RPMI8226 (cell line): ENCODE results near the gene HOXB4.

Source experiments
- DNase-seq: peaks from one replicate; pipeline ENCODE4 v3.0.0-alpha.2; 2015

Gene HOXB4

DNA sequence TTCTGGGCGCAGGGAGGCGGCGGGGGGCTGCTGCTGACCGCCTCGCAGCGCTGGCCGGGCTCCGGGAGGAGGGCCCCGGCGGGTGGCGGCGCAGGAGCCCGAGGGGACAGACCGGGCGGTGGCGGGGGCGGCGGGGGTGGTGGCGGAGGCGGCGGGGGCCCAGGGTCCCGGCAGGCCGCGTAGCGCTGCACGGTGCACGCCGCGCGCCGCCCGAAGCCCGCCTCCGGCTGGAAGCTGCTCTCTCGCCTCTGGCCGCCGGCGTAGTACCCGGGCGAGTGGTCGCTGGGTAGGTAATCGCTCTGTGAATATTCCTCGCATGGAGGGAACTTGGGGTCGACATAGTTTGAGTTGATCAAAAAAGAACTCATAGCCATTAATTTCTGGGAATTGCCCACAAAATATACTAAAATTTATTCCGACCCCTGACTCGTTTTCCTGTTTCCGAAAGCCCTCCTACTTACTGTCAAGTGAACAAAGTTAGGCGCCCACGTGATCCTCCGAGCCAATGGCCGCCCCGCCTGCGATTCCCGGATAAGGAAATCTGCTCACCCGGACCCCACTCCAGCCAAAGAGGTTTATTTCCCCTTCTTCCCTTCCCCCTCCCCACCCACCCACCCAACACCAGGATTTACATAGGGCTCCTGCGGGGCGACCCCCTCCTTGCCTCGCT lies at the start of gene HOXB4:
TSS of gene HOXB4 (minus strand) at position 405 of the 670 bp plus-strand sequence. CDS start at position 374, 31 bp downstream.
- peak; percentile 69 for DNase-seq

DNA sequence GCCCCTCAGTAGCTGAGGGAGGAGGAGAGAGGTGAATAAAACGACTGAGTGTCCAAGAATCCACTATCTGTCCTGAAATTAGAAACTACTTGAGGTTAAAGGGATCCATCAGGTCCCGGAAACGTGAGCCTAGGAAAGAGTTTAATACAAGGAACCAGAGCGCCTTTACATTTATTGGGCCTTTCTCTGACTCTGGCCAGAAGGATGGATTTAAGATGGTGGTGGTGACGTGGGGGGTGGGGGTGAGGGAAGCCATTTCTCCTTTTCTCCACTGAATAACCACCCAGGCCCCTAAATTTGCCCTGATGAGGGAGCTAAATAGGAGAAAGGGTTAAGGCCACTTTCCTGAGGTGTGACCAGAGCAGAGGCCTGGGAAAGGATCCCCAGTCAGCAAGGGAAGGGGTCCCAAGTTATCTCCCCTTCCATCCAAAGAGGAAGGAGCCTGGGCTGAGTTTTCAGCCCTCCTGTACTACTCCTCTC lies 49.0 kb upstream of the HOXB4 start:
- DNase-seq, result no peak

DNA sequence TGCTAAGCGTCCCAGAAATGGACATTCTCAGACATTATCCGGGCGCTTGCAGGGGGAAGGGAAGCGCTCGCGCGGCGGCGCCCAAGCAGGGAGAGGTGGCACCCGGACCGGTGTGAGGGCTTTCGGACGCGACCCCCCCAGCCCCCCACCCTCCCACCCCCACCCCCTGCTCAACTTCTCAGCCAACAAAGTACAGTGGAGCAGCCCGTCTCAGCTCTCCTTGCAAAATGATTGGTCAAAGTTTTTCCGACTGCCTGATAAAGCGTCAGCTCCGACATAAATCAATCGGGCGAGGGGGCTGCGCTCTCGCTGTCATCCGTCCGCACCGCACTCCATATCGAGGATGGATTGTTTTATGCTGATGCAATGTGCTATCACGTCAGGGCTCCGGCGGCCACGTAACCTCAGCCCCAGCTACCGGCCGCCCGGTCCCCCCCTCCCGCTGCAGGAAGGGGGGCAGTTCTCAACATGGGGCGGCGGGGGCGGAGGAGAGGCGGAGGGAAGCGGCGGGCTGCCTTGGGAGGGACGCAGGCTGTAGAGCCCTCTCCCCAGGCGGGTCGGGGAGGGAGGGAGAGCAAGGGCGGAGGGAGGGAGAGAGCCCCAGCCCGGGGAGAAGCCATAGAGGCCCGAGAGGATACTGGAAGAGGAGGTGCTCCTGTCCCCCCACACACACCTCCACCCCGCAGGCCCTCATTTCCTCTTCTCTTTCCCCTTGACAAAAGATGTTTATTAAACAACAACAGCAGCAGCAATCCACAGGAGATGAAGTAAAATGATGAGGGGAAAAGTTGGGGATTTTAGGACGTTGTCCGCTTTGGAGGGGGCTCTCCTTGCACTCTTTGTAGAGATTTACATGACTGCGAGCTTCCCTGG lies 48.3 kb upstream of the HOXB4 start, which contains the start of gene HOXB9:
TSS of gene HOXB9 (minus strand) at position 114 of the 873 bp plus-strand sequence. CDS start at position 25, 89 bp downstream.
- DNase-seq, result no peak

DNA sequence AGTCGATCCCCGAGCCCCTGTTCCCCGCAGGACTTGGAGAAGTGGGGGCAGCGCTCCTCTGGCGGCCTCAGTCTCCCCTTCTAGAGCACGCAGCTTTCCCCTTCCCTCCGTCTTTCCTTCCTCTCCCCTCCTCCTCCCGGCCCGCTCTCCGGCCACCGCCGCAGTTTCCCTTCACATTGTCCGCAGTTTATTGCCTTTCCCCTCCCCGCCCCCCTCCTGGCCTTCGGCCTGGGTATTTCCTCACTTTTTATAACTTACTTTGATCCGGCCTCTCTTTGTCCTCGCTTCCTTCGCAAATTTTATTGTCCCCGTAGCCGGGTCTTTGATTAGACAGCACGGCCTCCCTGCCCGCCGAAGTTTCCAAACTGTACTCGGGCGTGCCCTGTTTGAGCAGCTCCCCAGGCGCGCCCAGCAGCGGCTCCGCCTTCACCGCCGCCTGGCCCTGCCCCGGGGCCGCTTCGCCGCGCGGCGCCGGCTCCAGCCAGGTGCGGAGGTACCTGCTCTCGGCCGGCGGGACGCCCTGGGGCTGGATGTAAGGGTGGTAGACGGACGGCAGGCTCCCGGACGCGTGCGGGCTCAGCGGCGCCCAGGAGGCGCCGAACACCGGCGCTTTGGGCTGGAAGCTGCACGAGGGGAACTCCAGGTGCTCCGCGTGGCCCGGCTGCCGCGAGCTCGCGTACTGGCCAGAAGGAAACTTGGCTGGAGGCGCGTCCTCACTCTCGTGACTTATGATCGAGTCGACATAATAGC lies 47.5 kb upstream of the HOXB4 start:
- DNase-seq, result peak; percentile 75

DNA sequence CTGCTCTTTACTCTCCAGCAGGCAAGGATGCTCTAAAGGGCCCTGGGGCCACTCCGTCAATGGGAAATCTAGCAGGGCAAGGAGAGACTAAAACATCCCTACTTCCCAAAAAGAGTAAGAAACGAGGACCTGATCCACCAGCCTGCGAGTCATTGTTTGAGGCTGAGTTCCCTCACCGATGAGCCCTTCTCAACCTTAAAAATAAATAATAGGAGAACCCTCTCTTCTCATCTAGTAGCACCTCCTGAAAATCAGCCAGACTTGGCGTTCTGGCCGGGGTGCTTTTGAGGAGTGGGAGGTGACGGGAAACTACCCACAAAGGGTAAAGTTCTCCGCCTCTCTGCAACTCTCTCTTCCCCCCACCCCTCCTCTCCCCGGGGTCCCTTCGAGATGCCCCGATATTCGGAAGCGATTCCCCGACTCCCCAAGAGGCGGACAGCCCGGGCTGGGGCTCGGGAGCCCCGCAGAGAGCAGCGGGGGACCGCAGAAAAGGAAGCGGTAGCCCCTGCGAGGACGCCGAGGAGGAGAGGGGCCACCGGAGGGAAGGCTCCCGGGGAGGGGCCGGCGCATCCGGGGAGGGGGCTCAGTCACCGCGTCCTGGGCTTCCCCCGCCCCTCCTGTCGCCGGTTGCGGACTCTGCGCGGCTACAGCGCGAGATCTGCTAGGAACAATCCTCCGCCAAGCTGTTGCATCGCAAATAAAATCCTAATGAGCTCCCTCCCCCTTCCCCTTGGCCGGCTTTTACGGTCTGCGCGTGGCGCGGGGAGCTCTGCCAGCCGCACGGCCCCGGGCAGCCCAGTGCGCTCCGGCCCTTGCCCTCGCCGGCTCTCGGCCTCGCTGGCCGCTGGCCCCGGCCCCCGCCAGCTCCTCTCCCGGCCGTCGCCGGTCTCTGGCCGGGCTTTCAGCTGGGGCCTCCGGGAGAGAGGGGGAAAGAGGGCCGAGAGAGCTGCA lies 46.7 kb upstream of the HOXB4 start:
- DNase-seq, result peak; percentile 50

DNA sequence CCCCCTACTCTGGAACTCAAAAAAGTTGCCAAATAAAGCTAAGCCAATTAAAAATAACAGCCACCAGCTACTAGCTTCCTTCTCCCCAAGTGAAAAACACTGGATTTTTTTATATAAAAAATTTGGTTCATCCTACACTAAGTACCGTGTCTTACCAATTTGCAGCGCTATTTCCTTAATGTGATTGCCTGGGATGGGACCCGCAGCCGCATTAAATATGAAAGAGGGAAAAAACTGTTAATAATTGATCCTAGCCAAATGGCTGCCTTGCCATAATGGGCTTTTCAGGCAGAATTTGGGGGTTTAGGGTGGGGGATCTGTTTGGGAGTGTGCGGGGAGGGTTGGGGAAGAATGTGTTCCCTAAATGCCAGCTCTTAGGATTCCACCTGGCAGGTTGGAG lies 46.0 kb upstream of the HOXB4 start:
- DNase-seq, result no peak

DNA sequence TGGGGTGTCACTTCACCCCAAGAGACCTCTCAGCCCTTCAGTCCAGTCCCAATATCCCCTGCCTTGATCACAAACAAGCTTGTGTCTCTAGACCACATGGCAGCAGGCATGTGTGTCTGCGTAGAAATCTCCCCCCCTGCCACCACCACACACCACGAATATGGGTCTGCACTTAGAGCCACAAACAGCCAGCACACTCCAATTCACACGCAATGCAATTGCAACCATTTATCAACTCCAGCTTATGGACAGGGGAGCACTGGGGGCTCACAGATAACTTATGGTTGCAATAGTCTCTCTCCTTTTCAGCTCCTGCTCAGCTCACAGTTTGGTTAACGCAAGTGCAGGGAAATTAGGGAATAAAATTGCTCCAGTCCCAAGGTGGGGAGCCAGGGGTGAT lies 45.4 kb upstream of the HOXB4 start:
- DNase-seq, result no peak

DNA sequence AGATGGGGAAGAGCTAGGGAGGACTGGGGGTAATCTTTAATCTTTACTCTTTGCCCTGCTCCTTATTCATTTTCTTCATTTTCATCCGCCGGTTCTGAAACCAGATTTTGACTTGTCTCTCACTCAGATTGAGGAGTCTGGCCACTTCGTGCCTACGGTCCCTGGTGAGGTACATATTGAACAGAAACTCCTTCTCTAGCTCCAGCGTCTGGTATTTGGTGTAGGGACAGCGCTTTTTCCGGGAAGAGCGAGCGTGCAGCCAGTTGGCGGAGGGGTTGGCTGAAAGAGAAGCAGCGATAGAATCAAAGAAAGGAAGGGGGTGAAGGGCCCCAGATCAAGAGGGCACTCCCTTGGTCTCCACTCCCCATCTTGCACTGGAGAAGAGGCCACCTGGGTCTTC lies 44.7 kb upstream of the HOXB4 start:
- no peak for DNase-seq

DNA sequence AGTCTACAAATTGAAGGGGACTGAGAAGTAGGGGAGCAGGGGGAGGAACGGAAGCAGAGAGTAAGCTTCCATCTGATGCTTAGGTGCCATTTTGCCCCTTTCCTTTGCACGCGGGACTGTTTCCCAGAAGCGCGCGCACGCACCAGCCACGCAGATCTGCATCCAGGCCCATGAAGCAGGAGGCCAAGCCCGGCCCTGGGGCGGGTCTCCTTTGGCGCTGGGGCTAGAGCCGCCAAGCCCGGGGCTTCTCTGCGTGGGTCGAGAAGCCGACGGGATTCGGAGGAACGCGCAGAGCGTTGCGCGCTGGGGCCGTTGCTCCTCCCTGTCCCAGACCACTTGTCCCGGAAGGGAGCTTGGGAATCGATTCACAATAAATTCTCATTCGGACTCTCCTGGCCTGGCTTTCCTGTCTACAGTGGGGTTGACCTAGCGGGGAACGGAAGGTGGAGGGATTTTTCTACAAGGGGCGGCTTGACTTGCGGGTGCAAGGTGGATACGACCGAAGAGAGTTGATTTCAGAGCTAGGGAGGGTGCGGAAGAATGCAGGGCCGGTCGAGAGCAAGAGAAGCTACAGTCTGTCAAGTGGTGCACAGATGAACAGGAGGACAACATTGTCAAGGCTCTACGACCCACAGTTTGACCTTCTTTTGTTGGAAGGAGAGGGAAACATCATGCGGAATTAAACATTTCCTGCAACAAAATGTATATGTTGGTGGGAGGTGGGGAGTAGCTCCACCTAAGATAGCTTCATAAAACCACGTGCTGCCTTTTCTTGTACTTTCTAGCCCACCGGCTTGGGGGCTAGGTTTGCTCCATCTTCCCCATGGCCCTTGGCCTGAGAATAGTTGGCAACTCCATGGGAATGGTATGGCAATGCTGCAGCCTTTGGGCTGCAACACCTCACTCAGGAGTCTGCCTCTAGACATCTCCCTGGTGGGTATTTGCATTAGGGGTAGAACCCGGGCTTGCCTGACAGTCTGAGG lies 43.6 kb upstream of the HOXB4 start:
- no peak for DNase-seq

DNA sequence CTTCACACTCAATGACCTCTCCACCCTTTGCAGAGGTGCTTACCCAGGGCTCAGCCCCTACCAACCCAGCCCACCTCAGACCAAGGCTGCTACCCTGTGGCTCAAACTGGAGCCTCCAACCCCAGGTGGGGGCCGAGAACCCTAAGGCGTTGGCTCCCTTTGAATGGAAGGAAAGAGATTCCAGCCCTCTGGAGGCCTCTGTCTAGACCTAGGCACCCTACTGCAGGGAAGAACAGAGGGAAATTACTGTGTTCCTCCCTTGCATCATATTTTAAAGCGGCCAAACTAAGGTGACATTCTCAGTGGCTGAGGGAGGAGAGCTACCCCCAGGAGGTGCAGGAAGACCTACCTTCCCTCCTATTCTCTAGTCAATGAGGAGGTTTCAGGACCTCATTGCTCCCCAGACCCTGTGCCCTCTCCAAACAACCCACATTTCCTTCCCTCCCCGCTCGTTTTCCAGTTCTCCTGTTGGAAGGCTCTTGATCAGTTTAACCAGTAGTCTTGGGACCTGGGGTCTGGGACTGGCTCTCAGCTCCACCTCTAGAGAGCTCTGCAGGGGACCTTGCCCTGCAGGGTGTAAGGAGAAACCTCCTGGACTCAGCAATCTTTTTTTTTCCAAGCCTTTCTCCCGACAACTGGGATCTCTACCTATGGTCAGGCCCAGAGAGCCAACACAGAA lies 42.5 kb upstream of the HOXB4 start:
- DNase-seq, result no peak

DNA sequence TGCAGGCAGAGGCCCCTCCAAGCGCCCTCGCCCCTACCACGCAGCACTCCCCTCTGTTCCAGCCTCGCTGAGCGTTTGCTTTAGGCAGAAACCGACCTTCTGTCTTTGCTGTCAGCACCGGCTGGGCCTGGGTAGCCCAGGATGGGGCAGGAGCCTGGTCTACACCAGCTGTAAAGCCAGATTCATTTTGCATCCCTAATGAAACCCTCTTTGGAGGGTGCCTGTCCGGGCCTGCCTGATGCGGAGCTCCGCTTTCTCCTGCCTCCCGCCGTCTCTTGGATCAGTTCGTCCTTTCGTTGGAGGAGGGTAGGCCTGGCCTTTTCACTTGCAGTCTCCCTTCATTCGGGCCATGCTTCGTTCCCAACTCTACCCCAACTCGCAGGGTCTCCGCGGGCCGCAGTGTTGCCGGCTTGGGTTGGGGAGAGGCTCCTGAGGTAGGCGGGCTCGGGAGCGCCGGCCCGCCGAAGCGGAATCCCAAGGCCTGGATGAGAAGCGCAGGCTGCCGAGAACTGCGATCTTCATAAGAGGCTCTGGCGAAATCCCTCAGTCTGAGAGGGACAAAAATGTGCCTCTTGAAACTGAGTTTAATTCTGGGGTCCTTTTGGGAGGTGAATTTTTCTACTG lies 41.8 kb upstream of the HOXB4 start:
- DNase-seq, result no peak

DNA sequence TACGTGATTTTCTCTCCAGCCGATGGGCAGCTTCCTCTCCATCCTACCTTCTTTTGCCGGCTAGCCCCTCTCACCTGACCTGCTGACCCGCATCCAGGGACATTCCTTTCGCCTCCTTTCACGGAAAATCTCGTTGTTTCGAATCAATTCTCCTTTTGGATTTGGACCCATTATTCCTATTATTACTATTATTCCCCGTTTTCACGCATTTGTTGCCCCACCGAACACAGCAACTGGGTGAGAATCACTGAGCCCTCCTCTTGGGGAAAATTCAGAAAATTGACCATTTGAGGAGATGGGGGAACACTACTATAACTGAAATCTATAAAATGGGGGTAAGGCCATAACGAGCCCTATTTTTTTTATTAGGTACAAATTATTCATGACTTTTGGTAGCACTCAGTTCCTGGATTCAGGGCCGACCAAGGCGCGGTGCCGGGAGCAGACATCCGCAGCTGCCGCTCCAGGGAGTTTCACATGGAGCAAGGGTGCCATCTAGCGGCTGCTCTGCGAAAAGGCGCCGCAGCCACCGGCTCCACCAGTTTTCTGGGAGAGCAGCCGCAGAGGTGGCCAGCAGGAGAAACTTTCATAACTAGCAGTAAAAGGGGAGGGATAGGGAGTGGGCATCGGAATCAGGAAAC lies 40.2 kb upstream of the HOXB4 start:
- DNase-seq, result peak; percentile 82

DNA sequence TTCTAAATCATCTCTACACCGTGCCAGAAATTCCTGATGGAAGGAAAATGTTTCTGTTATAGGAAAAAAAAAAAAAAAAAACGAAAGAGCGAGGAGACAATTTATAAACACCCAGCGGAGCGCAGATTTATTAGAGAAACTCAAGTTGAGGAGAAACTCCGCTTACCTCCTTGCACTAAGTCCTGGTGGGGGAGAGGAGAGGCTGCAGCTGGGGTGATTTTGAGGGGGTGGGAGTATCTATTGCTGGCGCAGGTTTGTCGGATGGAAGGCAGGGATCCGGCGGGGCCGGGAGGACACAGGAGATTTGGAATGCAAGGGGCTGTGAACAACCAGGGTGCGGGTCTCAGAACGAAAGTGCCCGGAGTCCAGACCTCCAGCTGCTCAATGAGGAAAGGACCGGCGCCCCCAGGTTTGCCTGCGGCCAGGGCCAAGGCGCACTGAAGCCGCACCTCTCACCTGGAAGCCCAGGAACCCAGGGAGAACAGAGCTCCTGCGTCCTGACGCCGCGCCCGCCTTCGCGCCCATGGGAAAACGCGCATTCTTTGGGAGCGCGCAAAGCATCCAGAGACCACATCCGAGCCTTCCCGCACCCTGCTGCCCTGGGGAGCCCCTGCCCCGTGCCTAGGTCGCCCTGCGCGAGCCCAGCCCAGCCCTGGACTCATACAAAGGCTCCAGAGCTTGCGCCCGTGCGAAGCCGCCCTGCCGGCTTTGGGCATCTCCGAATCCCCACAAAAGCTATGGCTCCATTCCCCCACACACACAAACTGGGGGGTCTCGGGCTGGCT lies 39.5 kb upstream of the HOXB4 start:
- no peak for DNase-seq

DNA sequence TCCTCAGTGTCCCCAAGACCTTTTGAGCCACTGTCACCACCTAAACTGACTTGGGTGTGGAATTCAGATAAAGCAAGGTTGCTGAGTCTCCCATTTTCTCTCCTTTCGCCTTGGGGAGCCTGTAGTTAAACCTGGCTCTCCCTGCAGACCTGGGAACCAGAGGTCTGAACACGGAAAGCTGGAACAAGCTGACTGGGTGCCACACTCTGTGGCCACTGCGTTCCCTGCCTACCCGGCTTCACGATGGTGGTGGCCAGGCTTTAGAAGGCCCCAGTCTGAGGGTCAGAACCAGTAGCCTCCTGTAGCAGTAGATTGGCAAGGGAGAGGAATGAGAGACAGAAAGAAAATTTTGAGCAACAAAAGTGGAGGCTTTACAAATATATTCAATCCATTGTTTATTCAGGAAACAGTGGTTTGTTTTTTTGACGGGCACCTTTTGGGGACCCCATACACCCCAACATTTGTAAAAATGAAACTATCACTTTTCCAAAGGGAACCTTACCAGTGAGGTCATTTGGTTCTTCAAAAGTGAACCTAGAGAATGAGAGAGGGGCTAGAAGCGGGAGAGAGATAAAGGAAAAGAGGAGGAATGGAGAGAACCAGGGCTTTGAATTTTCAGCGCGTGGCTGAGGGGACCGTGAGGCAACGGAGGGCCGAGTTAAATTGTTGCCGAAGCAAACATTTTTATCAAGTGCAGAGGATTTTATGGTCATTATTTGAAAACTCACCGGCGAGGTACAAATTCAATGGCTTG lies 38.7 kb upstream of the HOXB4 start:
- DNase-seq, result no peak

DNA sequence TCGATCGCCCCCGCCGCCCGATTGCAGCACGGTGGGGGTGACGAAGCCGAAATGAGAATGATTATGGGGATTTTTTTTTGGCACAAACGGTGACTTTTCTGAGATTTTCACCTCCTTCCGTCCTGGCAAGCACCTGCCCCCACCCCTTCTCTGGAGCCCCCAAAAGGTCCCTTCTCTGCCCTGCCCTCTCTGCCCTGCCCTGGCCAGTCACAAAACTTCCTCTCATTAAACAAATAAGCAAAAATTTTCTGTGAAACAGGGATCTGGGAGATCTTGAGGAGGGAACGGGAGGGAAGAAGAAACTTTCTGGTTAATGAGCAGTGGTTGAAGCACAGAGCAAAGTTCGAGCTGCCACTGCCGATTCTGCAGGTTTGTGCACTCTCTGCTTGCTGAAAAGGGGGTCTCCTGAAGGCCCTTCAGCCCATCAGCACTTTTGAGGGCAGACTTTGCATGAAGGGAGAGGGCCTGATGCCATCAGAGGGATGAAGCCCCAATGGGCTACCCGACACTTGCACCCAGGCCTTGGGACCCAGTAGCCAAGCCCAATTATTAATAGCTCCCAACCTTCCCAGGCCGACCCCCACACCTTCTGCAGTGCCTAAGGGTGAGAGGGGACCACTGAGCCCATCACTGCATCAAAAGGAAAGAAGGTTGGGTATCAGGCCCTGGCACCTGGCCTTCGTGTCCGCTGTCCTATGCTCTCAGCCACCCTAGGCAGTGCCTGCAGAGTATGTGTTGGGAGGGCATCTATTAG lies 38.0 kb upstream of the HOXB4 start:
- no peak for DNase-seq

DNA sequence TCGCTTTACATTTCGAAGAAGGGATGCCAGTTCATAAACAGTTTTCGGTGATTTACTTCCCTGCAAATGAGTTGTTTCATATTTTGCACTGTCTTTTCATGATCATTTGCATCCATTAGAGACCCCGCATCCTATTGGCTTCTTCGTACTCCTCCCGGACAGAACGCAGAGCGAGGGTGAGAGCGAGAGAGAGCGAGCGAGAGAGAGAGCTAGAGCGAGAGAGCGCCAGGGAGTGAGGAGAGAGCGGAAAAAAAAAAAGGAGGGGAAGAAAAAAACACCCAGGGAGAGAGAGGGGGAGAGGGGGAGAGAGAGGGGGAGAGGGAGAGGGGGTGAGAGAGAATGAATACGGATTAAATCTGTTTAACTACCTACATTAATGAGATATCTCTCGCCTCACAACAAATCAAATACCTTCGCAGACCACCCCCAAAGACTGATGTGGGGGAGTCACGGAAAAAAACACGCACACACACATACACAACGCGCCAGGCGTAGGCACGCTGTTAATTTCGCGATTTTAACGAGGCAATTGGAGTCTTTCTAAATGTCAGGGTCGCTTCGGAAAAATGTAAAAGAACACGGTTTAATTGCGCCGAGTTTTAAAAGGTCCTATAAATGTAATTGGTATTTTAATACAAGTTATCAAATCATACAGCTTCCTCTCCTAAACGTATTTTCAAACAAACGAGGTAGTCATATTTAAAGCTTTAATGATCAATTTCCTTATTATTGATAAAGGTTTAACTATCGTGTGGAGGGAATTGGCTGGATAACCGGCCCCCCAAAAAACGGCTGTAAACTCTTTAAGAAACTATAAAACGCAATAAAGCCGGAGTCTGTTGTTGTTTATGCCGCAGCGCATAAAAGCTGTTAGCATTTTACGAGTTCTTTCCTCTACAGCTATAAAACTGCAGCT lies 37.2 kb upstream of the HOXB4 start, which contains the start of gene HOXB8:
TSS of gene HOXB8 (minus strand) at position 246 of the 916 bp plus-strand sequence. CDS start 588 bp downstream, outside the sequence.
- no peak for DNase-seq
